Glutamatergic neuron (in vitro differentiated cells): ENCODE data around the gene ZHX3. TPM values are rescaled to one million over a fixed set of nuclear protein-coding genes. Genes with fewer than 3 reads are reported as not detected.

Experiments used
- DNase-seq: peaks from one replicate; pipeline ENCODE4 v3.0.0; 2022
- H3K27ac Mint-ChIP-seq: one replicate; pipeline ENCODE4 v1.8.0; 2020; ENCODE audit warnings: mild to moderate bottlenecking, mixed read lengths, inconsistent platforms; ENCODE audit not compliant: unreplicated experiment
- H3K27me3 Mint-ChIP-seq: one replicate; pipeline ENCODE4 v1.8.0; 2020; ENCODE audit warnings: mild to moderate bottlenecking, moderate library complexity, mixed read lengths, inconsistent platforms; ENCODE audit not compliant: unreplicated experiment
- H3K36me3 Mint-ChIP-seq: one replicate; pipeline ENCODE4 v1.8.0; 2020; ENCODE audit warnings: mild to moderate bottlenecking, mixed read lengths, inconsistent platforms; ENCODE audit not compliant: unreplicated experiment
- H3K4me1 Mint-ChIP-seq: one replicate; pipeline ENCODE4 v1.8.0; 2020; ENCODE audit warnings: mild to moderate bottlenecking, low read depth, mixed read lengths, inconsistent platforms; ENCODE audit not compliant: unreplicated experiment
- H3K4me3 Mint-ChIP-seq: one replicate; pipeline ENCODE4 v1.8.0; 2020; ENCODE audit warnings: mild to moderate bottlenecking, mixed read lengths, inconsistent platforms; ENCODE audit not compliant: unreplicated experiment
- H3K9me3 Mint-ChIP-seq: one replicate; pipeline ENCODE4 v1.8.0; 2020; ENCODE audit warnings: mild to moderate bottlenecking, moderate library complexity, mixed read lengths, inconsistent platforms; ENCODE audit not compliant: unreplicated experiment
- total RNA-seq: library from RNA; stranded (reverse); fragmentation: NEBNext Ultra II Directional; extraction: Animal tissue kit (Norgen Biotek cat#: 25700); gene quantifications from one replicate; pipeline ENCODE4 v1.2.1, GENCODE V29; 2021; ENCODE audit not compliant: unreplicated experiment
- TF ChIP-seq, protein P1 (sequence below): fragments of 200-600 bp; sonication (generic); IDR thresholded peaks from one replicate; pipeline ENCODE4 v1.5.0; 2021; ENCODE audit not compliant: partially characterized antibody, unreplicated experiment

The ZHX3 gene
- total RNA-seq, 1 donor from 2014 or later, result 40.5 TPM

DNA sequence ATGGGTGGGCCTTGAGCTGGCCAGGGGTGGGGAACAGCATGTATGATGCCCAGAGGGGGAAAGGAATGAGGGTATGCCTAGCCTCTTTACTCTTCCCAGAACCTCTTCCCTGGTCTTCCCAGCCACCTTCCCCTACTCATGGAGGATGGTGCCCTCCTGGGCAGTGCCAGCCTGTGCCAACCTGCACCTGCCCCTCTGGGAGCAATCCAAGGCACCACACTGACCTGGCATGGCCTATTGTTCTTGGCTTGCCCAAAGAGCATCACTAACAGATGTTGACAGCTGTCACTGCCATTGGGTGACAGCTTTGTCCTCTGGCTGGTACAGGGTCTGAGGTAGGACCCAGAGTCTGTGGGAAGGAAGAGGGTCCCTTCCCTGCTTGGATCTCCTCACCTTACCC is 36.0 kb upstream of the ZHX3 start:
- H3K27me3 Mint-ChIP-seq, result no peaks in the 10 kb centered on the region
- DNase-seq, result no peak
- TF ChIP-seq, protein P1, sequence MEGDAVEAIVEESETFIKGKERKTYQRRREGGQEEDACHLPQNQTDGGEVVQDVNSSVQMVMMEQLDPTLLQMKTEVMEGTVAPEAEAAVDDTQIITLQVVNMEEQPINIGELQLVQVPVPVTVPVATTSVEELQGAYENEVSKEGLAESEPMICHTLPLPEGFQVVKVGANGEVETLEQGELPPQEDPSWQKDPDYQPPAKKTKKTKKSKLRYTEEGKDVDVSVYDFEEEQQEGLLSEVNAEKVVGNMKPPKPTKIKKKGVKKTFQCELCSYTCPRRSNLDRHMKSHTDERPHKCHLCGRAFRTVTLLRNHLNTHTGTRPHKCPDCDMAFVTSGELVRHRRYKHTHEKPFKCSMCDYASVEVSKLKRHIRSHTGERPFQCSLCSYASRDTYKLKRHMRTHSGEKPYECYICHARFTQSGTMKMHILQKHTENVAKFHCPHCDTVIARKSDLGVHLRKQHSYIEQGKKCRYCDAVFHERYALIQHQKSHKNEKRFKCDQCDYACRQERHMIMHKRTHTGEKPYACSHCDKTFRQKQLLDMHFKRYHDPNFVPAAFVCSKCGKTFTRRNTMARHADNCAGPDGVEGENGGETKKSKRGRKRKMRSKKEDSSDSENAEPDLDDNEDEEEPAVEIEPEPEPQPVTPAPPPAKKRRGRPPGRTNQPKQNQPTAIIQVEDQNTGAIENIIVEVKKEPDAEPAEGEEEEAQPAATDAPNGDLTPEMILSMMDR, result no peak
- H3K4me3 Mint-ChIP-seq, result no peak overlapping the region
- no peaks in the 10 kb centered on the region for H3K36me3 Mint-ChIP-seq
- peaks cover 2% of the 10 kb centered on the region for H3K9me3 Mint-ChIP-seq
- no peaks in the 10 kb centered on the region for H3K4me1 Mint-ChIP-seq
- H3K27ac Mint-ChIP-seq, result no peak overlapping the region

GRCh38 chr20:41352666-41353065 is 35.1 kb upstream of the ZHX3 start:
- Mint-ChIP-seq H3K27me3 (no peaks in the 10 kb centered on the region), H3K36me3 (no peaks in the 10 kb centered on the region), H3K27ac (no peak overlapping the region), H3K9me3 (no peaks in the 10 kb centered on the region), H3K4me3 (no peak overlapping the region), H3K4me1 (no peaks in the 10 kb centered on the region)
- TF ChIP-seq, protein P1, result no peak
- no peak for DNase-seq

DNA sequence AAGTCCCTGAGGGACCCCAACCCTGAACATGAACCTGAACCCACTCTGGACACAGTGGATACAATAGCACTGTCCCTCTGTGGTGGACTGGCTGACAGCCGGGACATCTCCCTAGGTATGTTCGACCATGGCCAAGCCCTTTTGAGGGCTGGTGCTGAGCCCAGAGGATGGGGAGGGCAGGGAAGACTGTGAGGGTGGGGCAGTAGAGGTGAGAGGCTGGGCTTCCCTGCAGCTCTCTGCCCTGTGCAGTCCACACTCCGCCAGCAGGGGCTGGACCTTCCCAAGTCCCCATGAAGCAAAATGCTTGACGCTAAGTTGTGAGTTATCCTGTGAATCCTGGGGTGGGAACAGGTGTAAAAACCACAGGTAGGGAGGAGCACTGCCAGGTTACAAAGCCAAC is 34.6 kb upstream of the ZHX3 start:
- Mint-ChIP-seq H3K27me3 (no peaks in the 10 kb centered on the region), H3K27ac (no peak overlapping the region), H3K4me3 (no peak overlapping the region), H3K9me3 (no peaks in the 10 kb centered on the region), H3K4me1 (no peaks in the 10 kb centered on the region), H3K36me3 (no peaks in the 10 kb centered on the region)
- no peak for DNase-seq
- TF ChIP-seq, protein P1, result peak; percentile 45

DNA sequence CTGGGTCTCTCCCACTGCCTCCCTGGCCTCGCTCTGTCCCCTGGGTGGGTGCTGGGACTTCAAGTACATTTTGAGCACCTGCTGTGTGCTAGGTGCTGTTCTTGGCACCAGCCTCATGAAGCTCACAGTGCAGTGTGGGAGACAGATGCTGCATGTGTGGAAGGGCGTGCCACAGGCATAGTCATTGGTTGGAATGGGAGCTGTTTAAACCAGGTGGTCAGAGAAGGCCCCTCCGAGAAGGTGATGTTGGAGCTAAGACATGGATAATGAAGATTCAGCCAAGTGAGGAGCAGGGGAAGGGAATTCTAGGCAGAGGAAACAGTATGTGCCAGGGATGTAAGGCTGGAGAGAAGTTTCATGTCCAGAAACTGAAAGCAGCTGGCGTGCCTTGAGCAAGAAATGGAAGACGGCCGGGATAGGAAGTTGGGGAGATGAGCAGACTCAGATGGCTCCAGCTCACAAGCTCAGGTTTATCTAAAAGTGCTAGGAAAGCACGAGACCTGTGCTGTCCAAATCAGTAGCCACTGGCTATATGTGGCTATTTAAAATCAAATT is 33.0 kb upstream of the ZHX3 start:
- no peak overlapping the region for H3K4me3 Mint-ChIP-seq

DNA sequence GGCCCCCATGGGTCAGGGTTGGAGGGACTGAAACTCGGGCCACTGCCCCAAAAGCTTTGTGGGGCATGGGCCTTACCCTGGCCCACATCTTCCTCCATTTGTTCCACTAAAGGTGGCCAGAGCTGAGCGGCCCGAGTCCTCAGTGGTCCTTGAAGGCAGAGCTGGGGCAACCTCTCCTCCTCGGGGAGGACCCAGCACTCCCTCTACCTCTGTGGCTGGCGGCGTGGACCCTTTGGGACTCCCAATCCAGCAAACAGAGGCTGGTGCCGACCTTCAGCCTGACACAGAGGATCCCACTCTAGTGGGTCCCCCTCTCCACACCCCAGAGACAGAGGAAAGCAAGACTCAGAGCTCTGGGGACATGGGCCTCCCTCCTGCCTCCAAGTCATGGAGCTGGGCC is 32.4 kb upstream of the ZHX3 start:
- Mint-ChIP-seq H3K4me3 (no peak overlapping the region), H3K4me1 (no peaks in the 10 kb centered on the region), H3K36me3 (no peaks in the 10 kb centered on the region), H3K27ac (no peak overlapping the region), H3K9me3 (peaks cover 1% of the 10 kb centered on the region), H3K27me3 (no peaks in the 10 kb centered on the region)
- TF ChIP-seq, protein P1, result no peak
- DNase-seq, result no peak

More for the DNA sequence above, 33.0 kb upstream of the ZHX3 start:
- Mint-ChIP-seq H3K27me3 (no peaks in the 10 kb centered on the region), H3K9me3 (peaks cover 1% of the 10 kb centered on the region), H3K27ac (no peak overlapping the region), H3K4me1 (no peaks in the 10 kb centered on the region), H3K36me3 (no peaks in the 10 kb centered on the region)
- TF ChIP-seq, protein P1, result no peak
- DNase-seq, result no peak
